ENCODE results near the gene PSMD2. TPM values are rescaled to one million over a fixed set of nuclear protein-coding genes. Genes with fewer than 3 reads are reported as not detected.

Gene PSMD2
- total and polyA plus RNA-seq, 2 of the 8 experiments (the other 6 are each of a cell fraction or from before 2014, with no cell fraction given) = 350 to 363 TPM

DNA sequence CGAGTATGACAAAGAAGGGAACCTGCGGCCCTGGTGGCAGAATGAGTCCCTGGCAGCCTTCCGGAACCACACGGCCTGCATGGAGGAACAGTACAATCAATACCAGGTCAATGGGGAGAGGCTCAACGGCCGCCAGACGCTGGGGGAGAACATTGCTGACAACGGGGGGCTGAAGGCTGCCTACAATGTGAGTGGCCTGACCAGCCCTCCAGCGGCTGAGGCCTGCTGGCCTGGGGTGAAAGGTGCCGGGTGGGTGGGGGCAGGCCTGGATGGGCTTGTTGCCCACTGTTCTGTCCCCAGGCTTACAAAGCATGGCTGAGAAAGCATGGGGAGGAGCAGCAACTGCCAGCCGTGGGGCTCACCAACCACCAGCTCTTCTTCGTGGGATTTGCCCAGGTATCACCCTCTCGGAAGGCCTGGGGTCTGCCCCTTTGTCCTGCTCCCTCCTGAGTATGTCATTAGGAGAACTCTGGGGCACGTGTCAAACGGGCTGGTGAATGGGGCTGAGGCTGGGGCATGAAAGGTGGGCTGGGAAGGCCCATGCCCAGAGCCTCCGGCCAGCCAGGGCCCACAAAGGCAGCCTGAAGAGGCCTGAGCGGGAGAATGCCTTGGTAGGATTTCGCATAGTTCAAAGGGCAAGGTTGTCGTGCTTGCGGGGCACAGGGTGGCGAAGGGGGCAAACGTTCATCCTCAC, 7.8 kb upstream of the PSMD2 start:
- Histone ChIP-seq H3K14ac (ENCODE audit: insufficient read length) (no peak overlapping the region), H3K56ac (replicated peaks; ENCODE audit: insufficient read length, low read depth, low read length) (no peak overlapping the region), H4K8ac (ENCODE audit: extremely low read depth, insufficient read depth, low read length) (peak overlapping the region; percentile 64; the same call in 1 of the 2 replicates), H2BK12ac (ENCODE audit: low read depth, low read length) (no peak overlapping the region), H2BK5ac (ENCODE audit: low read depth, low read length) (no peak overlapping the region), H2AFZ (ENCODE audit: low read length) (no peak overlapping the region), H3K4me2 (ENCODE audit: insufficient read depth in 1 of 2, low read depth in 2 of 2, low read length in 2 of 2) (no peak overlapping the region), H3K4me1 (replicated peaks in 1 of 4; ENCODE audit: control insufficient read depth in 3 of 4, insufficient read depth in 4 of 4, low read length in 3 of 4) (no peaks in the 10 kb centered on the region), H2BK20ac (ENCODE audit: low read length) (no peak overlapping the region), H2BK15ac (ENCODE audit: low read length) (no peak overlapping the region), H3K79me1 (ENCODE audit: low read depth, low read length) (no peaks in the 10 kb centered on the region), H3K4me3 (ENCODE audit: extremely low read depth in 1 of 4, insufficient read depth in 2 of 4, low read depth in 3 of 4, low read length in 4 of 4) (no peak overlapping the region), H4K5ac (ENCODE audit: insufficient read length, low read depth, low read length) (no peak overlapping the region), H4K20me1 (replicated peaks in 1 of 2; ENCODE audit: control insufficient read depth in 1 of 2, insufficient read depth in 2 of 2, low read length in 2 of 2) (no peaks in the 10 kb centered on the region), H2AK5ac (ENCODE audit: low read depth, low read length) (no peak overlapping the region), H3K18ac (ENCODE audit: extremely low read depth, low read length) (no peak overlapping the region), H3K23me2 (ENCODE audit: low read depth, low read length) (no peaks in the 10 kb centered on the region), H3K27me3 (replicated peaks in 1 of 4; ENCODE audit: control insufficient read depth in 3 of 4, extremely low read depth in 1 of 4, insufficient read depth in 3 of 4, low read length in 3 of 4) (no peaks in the 10 kb centered on the region), H3K23ac (ENCODE audit: insufficient read length) (no peak overlapping the region), H3K79me2 (ENCODE audit: control insufficient read depth in 1 of 2, insufficient read depth in 2 of 2, low read length in 2 of 2) (no peaks in the 10 kb centered on the region), H3K36me3 (ENCODE audit: control insufficient read depth in 2 of 4, insufficient read depth in 4 of 4, low read length in 3 of 4) (no peaks in the 10 kb centered on the region), H4K91ac (replicated peaks; ENCODE audit: insufficient read length, low read length) (peak overlapping the region; percentile 54), H2BK120ac (replicated peaks; ENCODE audit: low read depth, low read length) (no peak overlapping the region), H3K27ac (ENCODE audit: low read depth, low read length) (no peak overlapping the region), H3K9ac (replicated peaks in 1 of 4; ENCODE audit: extremely low read depth in 1 of 4, low read depth in 3 of 4, low read length in 3 of 4) (no peak overlapping the region), H3K4ac (replicated peaks; ENCODE audit: insufficient read length, low read depth, low read length) (no peak overlapping the region), H3K9me3 (ENCODE audit: insufficient read depth in 2 of 2, low read depth in 1 of 2, low read length in 1 of 2) (no peaks in the 10 kb centered on the region)
- TF ChIP-seq KDM1A (IDR thresholded peaks at IDR 0.05; ENCODE audit: borderline replicate concordance, low read length) (no peak), CHD2 (IDR thresholded peaks at IDR 0.05; ENCODE audit: low read length) (no peak), BCL11A (IDR thresholded peaks at IDR 0.05; ENCODE audit: low read depth in 2 of 2, low read length in 2 of 2) (no peak), SAP30 (IDR thresholded peaks at IDR 0.05; ENCODE audit: insufficient read depth, insufficient replicate concordance, low read length) (no peak), RFX5 (IDR thresholded peaks at IDR 0.05; ENCODE audit: borderline replicate concordance, low read depth, low read length) (no peak), SP2 (IDR thresholded peaks at IDR 0.05; ENCODE audit: low read length) (no peak), SP1 (IDR thresholded peaks at IDR 0.05; ENCODE audit: low read depth, low read length) (no peak), EP300 (IDR thresholded peaks at IDR 0.05; ENCODE audit: borderline replicate concordance in 1 of 2, low read depth in 2 of 2, low read length in 2 of 2) (no peak), MAFK (IDR thresholded peaks at IDR 0.05; ENCODE audit: low read depth, low read length) (no peak), GTF2F1 (IDR thresholded peaks at IDR 0.05; ENCODE audit: borderline replicate concordance, low read depth, low read length) (no peak), CHD1 (IDR thresholded peaks at IDR 0.05; ENCODE audit: low read depth, low read length) (no peak), JUND (IDR thresholded peaks at IDR 0.05; ENCODE audit: low read length) (no peak), SIX5 (IDR thresholded peaks at IDR 0.05; ENCODE audit: low read depth, low read length) (no peak), FOSL1 (IDR thresholded peaks at IDR 0.05; ENCODE audit: insufficient read depth, low read depth, low read length) (no peak)
- FAIRE-seq (no peak), DNase-seq (ENCODE audit: low read depth in 1 of 2, low spot score in 2 of 2) (no peak)
- CTCF ChIA-PET (ENCODE audit: partially characterized antibody) = interaction anchor here (0.6 to 8.3 kb wide), 14 partner anchors 8 to 393 kb away, joined by 3 to 52 read pairs (median 4); partner anchors contain the start of genes CAMK2N2, EEF1AKMT4 and VWA5B2
- POLR2A ChIA-PET (ENCODE audit: partially characterized antibody) = interaction anchor here (0.6 to 1.1 kb wide), 3 partner anchors 35 to 105 kb away, joined by 3 read pairs; partner anchors contain the start of gene ABCF3
- 91% methylated on average over 21 of the region's 22 CpGs; no CpG with 5 or more reads in 1 of the 2 experiments for WGBS, 2 experiments (ENCODE audit: extremely low coverage in 1 of 2, insufficient coverage in 1 of 2, insufficient read length in 1 of 2, insufficient replicate concordance in 2 of 2, low coverage in 1 of 2, low lambda C conversion rate in 2 of 2, missing lambda C conversion rate in 1 of 2)

All from H1 (cell line).